ENCODE data around the gene MPPED1.

The MPPED1 gene

DNA sequence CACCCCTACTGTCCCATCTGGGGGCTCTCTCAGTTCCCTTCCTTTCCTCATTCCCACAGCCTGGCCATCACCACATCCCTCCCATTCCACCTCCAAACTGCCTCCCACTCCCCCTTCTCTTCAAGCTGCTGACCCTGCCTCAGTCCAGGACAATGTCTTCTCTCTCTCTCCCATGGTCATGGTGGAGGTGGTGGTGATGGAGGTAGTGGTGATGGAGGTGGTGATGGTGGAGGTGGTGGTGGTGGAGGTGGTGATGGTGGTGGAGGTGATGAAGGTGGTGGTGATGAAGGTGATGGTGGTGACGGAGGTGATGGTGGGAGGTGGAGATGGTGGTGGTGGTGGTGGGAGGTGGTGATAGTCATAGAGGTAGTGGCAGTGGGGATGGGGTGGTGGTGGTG, 87.0 kb downstream of the MPPED1 start:
- DNase-seq (ENCODE audit: low read depth) = no peak

DNA sequence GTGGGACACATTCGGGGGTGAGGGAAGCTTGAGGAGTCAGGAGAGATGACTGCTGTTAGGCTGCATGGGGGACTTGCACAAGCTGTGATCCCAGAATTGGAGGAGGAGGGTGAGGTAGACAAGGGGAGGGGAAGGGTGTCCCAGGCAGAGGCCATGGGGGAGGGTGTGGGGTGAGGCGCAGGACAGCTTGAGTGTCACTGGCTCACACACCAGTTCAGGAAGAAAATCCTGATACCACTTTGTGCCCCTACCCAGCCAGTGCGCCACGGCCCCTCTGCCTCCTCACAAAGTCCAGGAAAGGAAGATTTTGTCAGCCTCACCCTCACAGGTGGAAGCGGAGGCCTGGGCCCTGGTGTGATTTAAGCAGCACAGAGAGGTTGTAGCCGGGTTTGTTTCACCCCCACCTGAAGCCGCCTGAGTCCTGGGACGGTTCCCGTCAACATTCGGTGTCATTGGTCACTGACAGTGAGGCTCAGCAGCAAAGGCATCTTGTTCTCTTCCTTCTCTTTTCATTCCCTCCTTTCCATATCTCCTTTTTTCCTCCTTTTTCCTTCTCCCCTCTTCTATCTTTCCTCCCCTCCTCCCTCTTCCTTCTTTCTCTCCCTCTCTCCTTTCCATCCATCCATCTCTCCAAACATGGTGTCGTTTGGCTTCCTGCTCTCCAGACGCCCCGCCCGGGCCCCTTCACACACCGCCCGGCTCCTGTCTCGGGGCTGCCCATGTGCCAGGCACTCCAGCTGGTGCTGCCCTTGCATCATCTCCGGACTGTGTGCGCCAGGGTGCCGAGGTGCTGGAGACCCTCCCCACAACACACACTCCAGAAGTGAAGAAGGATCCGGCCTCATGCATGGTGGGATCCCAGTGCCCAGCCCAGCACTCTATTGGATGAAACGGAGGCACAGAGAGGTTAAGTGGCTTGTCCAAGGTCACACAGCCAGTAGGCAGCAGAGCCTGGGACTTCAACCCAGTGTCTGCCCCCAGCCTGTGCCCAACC, 89.3 kb downstream of the MPPED1 start:
- no peak for DNase-seq (ENCODE audit: low read depth)

DNA sequence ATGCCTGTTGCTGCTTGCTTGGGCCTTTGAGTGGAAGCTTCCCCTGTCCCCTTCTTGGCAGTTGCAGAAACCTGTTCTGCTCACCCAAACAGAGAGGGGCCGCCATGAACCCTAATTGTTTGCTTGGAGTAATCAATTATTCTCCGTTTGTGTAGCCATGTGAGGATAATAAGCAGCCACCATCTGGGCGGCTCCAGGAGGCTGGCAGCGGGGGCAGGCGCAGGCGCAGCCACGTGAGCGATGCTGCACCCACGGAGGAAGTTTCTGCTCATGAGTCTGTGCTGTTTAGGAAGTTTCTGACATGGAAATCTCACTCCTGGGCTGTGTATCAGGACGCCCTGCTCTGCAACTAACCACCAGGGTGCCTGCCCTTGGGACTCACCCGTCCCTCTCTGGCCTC, 90.1 kb downstream of the MPPED1 start:
- no peak for DNase-seq (ENCODE audit: low read depth)

DNA sequence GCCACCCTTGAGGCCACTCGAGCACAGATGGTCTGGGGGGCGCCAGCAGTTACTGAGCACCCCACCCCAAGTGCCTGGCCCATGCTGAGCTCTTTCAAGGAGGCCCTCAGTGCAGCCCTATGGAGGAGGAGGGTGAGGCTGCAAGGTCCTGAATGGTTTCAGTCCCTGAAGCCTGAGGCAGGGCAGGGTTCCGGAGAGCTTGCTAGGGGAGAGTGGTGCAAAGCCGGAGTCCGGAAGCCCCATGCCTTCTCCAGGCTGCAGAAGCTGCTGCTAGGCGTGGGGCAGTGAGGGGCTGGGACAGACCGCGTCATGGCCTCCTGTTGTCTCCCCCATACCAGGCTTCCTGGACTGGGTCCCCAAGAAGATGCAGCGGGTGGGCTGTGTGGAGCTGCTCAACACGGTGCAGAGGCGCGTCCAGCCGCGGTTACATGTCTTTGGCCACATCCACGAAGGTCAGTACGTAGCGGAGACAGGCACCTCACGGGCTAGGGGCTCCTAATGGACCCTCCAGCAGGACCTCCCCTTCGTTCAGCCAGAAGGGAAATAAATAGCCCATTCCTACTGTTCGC, 90.6 kb downstream of the MPPED1 start:
- no peak for DNase-seq (ENCODE audit: low read depth)

DNA sequence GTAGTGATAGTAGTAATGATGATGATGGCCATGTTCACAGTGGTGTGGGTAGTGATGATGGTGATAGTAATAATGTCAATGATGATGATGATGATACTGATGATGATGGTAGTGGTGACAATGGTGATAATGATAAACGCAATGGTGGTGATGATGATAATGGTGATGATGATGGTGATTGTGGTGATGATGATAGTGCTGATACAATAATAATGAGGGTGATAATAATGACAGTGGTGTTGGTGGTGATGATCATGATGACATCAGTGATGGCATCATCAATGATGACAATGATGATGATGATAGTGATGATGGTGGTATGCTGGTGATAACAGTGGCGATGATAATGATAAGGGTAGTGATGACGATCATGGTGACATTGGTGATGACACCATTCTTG, 92.3 kb downstream of the MPPED1 start:
- no peak for DNase-seq (ENCODE audit: low read depth)

DNA sequence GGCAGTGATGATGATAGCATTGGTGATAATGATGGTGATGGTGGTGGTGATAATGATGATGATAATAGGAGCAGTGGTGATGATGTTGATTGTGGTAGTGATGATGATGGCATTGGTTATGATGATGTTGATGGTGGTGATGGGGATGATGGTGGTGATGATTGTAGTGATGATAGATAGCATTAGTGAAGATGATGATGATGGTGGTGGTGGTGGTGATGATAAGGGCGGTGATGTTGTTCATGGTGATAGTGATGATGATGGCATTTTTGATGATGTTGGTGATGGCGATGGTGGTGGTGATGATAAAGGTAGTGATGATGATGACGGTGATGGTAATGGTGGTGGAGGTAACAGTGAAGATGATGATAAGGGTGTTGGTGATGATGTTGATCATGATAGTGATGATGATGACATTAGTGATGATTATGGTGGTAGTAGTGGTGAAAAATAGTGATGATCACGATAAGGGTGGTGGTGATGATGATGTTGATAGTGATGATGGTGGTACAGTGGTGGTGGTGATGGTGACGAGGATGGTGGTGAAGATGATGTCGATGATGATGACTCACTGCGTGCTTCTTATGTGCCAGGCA, 93.0 kb downstream of the MPPED1 start:
- no peak for DNase-seq (ENCODE audit: low read depth)

DNA sequence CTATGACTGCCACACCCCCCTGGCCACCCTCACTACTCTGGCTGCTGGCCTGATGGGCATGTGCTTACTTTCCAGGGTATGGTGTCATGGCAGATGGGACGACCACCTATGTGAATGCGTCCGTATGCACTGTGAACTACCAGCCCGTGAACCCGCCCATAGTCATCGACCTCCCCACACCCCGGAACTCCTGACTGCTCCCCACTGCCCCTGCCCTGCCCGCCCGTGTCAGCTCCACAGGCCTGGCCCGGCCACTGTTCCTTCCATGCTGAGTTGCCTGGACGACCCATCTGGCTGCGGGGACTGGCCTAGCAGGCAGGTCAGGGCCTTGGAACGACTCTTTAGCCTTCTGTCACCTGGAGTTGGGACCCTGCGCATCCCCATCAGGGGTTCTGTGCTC, 93.6 kb downstream of the MPPED1 start:
- no peak for DNase-seq (ENCODE audit: low read depth)

DNA sequence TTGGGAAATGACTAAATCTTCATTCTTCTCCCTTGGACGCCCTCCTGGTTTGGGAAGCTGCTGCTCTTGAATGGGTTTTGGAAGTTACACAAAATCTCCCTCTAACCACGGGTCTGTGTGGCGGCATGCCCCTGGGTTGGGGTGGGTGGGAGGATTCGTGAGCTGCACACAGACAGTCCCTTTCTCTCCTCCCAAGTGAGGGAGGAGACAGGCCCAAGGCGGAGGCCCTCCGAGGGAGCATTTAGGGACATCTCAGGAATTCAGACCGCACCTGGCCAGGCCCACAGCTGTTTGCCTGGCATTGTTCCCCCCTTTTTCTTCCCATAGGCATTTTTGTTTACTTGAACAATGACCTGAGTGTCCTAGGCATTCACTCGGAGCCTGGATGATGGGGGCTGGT, 94.1 kb downstream of the MPPED1 start:
- DNase-seq (ENCODE audit: low read depth) = no peak

DNA sequence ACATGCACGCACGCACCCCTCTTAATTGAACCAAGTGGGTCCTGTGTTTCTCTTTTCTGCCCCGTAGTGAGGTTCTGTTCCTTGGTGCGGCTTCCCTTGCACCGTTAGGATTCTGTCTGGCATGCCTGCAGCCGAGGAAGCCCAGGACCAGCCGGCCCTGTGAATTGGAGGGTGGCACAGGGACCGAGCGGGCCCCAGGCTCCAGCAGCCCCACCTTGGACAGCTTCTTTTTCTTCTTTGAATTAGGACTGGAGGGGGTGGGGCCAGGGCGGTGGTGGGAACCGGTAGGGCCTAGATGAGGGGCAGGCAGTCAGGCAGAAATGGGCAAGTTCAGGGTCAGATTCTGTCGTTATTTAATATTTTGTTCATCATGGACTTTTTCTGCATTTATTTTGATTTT, 94.7 kb downstream of the MPPED1 start:
- no peak for DNase-seq (ENCODE audit: low read depth)

DNA sequence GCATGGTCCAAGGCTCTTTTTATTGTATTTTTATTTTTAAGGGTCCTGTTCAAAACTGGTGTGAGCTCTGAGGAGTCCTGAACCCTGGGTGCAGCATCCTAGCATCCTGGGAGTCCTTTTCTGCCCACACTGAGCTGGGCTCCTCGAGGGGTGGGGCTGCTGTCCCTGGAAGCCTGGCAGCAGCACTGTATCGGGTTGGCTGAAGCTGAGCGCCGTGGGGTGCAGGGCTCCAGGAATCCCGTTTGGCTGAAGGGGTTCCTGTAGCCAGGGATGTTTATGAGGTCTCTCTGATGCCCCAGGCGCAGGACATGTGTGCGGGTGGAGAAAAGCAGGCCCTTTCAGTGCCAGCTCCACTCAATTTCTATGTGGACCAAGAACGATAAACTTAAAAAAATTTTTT, 95.4 kb downstream of the MPPED1 start:
- no peak for DNase-seq (ENCODE audit: low read depth)

DNA sequence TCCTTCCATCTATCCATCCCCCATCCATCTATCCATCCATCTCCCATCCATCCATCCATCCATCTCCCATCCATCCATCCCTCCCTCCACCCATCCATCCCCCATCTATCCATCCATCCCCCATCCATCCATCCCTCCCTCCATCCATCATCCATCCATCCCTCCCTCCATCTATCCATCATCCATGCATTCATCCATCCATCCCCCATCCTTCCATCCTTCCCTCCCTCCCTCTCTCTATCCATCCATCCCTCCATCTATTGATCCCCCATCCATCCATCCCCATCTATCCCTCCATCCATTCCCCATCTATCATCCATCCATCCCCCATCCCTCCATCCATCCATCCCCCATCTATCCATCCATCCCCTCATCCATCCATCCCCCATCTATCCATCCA, 96.7 kb downstream of the MPPED1 start:
- DNase-seq (ENCODE audit: low read depth) = no peak

DNA sequence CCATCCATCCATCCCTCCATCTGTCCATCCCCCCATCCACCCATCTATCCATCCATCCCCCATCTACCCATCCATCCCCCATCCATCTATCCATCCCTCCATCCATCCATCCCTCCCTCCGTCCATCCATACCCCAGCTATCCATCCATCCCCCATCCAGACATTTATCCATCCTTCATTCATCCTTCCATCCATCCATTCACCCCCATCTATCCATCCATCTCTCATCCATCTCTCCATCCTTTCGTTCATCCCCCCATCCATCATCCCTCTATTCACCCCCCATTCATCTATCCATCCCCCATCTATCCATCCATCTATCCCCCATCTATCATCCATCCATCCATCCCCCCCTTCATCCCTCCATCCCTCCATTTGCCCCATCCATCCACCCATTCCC, 97.5 kb downstream of the MPPED1 start:
- no peak for DNase-seq (ENCODE audit: low read depth)

DNA sequence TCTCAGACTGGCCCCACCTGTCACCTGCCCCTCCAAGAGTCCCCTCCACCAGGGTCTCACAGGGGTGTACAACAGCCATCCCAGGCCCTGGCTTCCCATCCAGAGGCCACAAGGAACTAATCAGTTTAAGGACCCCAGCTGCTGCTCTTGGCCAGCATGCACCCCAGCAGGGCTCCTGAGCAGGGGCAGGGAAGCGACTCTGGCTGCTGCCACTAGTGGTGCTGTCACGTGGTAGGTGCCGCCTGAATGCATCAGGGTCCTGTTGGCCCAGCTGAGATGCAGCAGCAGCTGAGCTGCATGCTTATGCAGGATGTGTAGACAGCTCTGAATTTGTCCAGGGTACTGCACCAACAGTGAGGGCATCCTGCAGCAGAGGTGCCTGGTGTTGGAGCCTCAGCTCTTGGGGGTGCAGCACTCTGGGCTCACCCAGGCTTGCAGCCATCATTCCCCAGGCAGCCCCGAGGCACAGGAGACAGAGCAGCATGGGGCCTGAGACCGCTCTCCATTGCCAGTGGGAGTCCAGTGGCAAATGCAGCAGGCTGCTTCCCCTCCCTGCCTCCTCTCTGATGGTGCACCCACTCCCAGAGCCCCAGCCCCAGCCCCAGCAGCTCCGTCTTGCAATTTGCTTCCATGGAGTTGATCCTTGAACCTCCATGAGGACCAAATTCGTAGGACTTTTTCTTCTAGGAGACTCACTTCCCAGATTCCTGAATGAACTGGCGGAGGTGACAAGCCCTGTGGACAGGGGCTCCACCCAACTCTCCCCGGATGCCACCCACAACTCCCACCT, 98.7 kb downstream of the MPPED1 start:
- no peak for DNase-seq (ENCODE audit: low read depth)

DNA sequence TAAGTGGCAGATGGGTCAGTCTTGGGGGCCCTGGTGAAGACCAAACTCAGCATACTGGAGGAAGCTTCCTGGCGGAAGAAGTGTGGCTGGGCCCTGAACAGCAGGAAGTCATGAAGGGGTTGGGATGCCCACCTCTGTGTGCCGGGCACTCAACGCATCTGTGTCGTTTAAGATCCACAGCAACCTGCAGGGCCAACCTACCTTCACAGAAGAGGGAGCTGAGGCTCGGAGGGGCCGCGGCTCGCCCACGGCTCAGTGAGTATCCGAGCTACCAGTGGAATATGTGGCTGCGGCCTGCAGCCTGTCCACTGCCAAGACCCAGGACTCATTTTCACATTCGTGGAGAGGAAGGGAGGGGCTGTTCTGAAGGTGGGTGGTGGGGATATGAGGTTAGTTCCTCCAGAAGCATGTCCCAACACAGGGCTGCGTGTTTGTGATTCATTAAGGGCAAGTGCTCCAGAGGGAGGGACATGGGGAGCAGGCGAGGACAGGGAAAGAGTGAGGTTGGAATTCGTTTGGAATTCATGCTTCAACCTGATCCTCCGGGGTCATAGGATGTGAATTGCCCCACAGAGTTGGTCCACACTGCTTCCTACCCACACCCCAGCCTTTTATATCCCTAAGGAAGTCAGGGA, 99.6 kb downstream of the MPPED1 start:
- no peak for DNase-seq (ENCODE audit: low read depth)

DNA sequence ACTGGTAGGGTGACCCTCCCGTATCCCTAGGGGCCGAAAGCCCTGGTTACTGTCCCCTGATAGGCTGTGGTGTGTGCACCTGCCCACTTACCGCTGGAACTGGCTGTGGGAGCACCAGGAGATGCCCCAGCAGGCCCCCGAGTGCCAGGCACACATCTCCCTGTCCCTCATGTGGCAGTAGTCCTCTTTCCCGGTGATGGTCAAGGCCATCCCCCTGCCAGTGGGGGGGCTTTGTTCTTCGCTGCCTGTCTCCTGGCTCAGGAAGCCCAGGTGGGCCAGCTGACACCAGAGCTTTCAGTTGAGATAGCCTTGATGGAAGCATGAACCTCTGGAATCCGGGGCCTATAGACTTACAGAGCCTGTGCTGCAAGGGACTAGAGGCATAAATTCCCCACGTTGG, 100.5 kb downstream of the MPPED1 start:
- no peak for DNase-seq (ENCODE audit: low read depth)

DNA sequence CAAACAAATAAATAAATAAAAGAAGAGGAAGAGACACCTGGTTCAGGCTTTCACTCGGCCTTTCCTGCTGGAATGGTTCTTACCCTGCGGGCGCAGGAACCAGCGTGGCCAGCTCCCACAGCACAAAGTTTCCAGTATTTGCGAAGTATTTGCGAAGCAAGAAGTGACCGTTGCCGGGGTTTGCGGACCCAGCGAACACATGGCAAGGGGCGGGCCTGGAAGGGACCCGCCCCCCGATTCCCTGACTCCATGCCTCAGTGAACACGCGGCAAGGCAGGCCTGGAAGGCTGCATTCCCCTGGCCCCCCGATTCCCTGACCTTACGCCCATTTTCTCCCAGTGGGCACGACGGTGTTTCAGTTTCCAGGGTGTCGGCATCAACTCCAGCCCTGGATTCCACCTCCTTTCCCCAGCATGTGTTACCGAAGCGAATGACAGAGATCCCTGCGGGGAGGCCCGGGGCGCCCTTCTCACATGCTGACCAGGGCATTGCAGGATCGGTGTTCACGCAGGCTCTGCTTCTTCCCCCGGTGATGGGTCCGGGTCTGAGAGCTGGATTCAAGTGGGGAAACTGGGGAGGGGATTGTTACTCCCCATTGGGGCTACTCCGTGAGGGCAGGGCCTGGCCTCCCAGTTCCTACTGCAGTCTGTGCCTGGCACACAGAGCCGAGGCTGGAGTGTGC, 102.8 kb downstream of the MPPED1 start:
- no peak for DNase-seq (ENCODE audit: low read depth)

DNA sequence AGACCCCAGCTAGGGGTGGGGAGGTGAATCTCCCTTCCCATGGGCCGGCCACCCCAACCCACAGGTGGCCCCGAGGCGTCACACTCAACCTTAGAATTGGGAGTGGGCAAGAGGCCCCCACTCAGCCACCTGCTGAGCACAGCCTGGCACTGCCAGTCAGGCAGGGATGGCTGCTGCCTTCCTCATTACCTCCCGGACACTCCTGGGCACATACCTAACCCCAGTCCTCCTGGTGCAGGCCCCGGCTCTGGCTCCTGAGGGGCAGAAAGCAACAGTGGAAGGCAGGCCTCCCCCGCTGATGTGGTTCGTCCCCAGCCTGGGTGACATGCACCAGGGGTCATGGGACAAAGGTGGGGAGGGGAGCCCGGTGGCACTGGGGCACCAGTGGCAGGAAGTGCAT, 103.6 kb downstream of the MPPED1 start:
- no peak for DNase-seq (ENCODE audit: low read depth)

DNA sequence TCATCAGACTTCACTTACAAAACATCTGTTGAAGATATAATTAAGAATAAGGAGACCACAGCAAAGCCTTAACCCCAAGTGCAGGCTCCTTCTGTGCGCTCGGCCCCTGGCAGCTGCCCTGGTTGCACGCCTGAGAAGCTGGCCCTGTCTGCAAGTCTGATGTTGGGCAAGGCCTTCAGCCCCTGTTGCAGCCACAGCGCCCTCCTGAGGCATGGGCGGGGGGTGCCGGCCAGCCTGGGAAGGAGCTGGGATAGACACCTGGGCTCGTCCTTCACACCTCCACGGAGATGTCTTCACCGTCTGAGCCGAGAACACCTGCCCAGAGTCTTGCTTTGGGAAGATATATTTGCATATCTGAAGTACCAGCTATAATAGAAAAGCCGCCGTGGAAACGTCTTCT, 104.1 kb downstream of the MPPED1 start:
- no peak for DNase-seq (ENCODE audit: low read depth)

DNA sequence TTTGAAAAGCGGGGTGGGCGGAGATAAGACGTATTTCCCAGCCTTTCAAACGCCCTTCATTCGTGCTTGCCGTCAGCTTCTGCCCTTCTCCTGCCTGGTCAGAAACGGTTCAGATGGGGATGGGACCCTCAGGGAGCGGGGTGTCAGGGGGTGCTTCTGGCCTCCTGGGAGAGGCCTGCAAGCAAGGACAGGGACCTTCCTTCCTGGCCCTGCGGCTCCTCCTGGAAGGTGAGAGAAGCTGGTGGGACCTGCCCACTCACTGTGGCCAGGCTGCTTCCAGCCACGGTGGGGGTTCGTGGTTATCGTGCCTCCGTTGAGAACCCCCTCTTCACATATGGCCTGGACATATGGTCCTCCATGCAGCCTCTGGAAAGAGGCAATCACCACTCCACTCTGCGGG, 104.6 kb downstream of the MPPED1 start:
- DNase-seq (ENCODE audit: low read depth) = no peak

DNA sequence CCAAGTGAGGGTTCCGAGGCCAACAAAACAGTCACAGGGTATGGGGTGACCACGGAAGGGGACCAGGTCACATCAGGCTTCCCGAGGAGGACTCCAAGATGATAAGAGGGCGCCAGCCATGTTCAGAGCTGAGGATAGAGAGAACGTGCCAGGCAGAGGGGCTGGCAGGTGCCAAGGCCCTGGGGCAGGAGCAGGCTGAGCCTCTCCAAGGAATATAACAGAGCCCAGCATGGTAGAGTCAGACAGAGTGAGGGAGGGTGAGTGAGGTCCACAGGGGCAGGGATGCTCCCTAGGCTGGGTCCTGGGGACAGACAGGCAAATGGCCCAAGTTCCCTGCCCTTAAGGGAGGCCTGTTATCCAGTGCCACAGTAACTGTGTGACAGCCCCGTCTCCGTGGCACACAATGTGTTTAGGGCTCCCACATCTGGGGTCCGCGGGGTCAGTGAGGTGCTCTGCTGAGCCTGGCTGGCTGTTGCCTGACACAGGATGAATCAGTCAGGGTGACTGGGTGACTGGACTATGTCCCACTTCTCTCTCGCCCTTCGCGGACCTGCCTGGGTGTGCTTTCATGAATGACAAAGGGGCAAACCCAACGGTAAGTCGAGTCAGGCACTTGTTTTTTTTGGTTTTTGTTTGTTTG, 105.3 kb downstream of the MPPED1 start:
- no peak for DNase-seq (ENCODE audit: low read depth)

DNA sequence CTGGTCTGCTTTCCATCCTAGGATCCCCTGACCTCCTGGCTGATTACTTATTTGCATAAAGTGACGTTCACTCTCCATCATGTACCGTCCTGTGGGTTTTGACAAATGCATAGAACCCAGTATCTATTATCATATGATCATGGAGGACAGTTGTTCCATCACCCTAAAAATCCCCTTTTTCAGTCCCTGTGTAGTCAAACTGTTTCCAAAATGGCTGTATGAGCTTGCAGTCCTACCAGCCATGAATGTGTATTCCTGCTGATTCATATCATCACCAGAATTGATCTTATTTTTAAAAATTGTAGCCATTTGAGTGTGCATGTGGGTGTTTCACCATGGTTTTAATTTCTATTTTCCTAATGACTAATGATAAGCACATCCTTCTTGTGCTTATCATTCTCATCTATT, 108.8 kb downstream of the MPPED1 start:
- no peak for DNase-seq (ENCODE audit: low read depth)

Data from stimulated activated CD8-positive, alpha-beta memory T cell treated with anti-CD3 and anti-CD28 coated beads, Interleukin-12 subunit alpha, Interleukin-12 subunit beta, amount 100 ng/mL, for 4 hours (primary cell).